ENCODE results near the gene MOCS3.

The MOCS3 gene

DNA sequence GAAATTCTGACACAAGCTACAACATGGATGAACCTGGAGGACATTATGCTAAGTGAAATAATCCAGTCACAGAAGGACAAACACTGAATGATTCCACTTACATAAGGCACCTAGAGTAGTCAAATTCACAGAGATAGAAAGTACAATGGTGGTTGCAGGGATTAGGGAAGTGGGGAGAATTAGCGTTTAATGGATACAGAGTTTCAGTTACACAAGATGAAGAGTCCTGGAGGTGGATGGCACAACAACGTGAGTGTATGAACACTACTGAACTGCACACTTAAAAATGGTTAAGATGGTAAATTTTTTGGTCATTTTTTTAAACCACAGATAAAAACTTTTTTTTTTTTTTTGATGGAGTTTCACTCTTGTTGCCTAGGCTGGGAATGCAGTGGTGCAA is 24.7 kb downstream of the MOCS3 start:
- DNase-seq = no peak

DNA sequence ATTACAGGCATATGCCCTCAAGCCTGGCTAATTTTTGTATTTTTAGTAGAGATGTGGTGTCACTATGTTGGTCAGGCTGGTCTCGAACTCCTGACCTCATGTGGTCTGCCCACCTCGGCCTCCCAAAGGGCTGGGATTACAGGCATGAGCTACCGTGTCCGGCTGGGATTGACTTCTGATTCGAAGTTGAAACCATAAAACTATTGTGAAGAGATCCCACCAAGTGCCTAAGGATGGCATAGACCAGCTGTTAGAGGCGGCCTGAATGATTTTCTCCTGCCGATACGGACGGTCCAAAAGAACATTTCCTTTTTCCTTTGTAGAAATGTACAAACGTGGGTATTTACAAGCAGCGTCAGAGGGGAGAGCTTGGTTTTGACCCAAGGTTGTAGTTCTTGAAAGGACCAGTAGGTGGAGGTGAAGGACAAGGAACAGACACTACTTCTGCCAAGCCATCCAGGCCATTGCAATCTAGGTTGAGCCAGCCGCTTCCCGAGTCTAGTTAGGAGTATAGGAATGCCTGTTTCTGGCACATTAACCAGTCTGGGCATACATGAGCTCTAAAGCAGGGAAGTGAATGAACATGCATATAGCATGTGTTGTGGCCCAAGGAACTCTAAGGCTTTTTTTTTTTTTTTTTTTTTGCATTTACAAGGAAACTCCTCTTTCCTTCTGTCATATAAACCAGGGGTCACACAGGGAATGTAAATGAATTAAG is 29.0 kb downstream of the MOCS3 start:
- peak; percentile 85 for DNase-seq

DNA sequence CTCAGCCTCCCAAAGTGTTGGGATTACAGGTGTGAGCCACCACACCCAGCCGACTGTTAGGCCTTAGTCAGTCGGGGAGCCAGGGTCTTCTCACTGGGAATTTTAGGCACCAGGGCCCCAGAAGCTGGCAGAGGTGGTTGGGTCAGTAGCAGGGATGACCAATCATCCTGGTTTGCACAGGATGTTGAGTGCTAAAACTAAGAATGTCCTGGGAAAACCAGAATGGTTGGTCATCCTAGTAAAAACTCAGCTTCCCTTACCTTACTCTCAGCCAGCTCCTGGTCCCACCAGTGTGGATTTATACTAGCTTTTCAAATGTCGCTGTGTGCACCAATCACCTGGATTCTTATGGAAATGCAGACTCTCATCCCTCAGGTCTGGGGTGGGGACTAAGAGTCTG is 32.5 kb downstream of the MOCS3 start:
- no peak for DNase-seq

- no peak for DNase-seq
Observed at GRCh38 chr20:50992336-50992732, 33.7 kb downstream of the MOCS3 start.

- peak; percentile 73 for DNase-seq
Observed at GRCh38 chr20:50992733-50993457, 34.3 kb downstream of the MOCS3 start.

DNA sequence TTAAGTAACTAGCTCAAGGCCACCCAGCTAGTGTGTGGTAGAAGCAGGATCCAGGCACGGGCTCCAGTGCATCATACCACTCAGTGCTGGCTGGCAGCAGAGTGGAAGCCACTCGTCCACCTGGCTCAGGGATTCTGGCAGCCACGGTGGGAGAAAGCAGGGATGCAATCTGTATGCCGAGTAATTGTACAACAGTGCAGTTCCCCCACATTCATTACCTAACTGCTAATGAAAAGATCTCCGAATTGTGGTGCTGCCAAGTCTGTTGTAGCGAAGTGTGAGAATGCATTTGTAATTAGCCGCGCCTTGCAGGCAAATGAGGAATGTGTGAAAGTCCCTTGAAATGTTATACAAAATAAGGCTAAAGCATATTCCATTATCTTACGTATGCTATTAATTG is 35.3 kb downstream of the MOCS3 start:
- no peak for DNase-seq

- DNase-seq = no peak
Observed at GRCh38 chr20:50995506-50995905, 36.9 kb downstream of the MOCS3 start.

DNA sequence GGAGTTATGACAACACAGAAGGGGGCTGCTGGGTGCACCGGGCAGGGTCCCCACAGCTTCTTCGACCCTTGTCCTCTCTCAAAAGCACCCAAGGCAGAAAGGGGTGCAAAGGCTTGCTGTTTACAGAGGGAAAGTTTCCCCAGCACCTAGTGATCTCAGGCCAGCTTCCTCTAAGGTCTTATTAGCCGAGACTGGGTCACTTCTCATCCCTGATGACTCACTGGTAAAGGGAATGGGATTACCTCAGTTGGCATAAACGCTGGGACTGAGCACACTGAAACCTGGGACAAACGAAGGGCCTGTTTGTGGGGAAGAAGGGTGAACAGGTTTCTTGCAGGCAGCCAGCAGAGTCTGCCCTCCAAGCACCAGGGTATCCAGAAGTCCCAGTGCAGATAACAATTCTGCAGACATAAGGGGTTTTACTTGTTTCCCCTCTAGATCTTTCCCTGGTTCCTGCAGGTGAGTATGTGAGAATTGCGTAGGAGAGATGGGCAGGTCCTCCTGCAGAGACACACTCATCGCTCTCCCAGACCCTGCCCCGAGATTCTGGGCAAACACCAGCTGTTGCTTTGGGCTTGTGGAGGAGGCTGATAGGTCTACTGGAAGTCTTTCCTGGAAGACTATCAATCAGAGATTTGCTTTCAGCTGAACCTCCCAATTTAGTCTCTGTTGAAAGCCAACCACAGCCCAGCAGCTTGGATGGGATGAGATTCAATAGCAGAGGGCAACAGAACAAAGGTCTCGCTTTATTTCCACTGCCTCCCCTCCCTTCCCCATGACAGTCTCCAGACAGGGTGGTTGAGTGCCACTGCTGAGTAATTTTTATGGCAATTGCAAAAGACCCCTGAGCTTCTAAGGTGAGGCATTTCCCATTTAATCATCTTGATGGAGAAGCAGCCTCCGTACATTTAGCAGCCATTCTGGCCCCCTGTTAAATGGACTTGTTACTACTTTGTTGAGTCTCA is 38.6 kb downstream of the MOCS3 start:
- no peak for DNase-seq

- no peak for DNase-seq
Observed at GRCh38 chr20:50999355-50999754, 40.7 kb downstream of the MOCS3 start.

DNA sequence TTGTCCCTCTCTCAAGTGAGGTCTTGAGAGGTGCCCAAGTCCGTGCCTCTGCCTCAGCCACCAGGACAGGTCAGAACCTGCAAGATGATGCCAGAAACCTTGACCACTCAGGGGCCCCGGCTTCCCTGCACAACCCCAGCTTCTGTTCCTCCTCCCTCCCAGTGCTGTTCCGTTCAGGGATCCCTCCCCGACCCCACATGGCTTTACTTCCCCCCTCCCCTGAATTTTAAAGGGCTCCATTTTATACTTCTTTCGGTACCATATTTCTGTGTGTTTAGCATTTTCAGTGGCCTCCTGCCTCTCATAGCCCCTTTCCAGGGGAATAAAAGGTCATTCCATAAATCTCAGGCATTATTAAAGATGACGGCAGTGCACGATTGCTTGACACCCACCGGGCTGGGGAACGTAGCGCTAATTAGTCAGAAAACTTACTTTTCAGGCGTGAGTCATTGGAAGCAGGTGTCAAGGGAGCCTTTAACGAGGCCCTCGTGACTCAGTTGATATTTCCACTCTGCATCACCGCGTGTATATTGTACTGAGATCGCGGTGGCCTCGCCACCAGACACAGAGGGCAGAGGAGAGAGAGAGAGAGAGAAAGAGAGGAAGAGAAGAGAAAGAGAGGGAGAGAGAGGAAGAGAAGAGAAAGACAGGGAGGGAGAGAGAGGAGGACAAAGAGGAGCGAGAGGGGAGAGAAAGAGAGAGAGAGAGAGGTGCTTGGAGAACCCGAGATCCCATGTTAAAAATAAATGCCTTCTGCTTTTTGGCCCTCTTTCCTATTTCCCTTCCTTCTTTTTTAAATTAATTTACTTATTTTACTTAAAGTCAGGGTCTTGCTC is 43.0 kb downstream of the MOCS3 start:
- DNase-seq = no peak

GRCh38 chr20:51002633-51003032 is 44.0 kb downstream of the MOCS3 start:
- DNase-seq = no peak

- no peak for DNase-seq
Observed at GRCh38 chr20:51003753-51004152, 45.1 kb downstream of the MOCS3 start.

DNA sequence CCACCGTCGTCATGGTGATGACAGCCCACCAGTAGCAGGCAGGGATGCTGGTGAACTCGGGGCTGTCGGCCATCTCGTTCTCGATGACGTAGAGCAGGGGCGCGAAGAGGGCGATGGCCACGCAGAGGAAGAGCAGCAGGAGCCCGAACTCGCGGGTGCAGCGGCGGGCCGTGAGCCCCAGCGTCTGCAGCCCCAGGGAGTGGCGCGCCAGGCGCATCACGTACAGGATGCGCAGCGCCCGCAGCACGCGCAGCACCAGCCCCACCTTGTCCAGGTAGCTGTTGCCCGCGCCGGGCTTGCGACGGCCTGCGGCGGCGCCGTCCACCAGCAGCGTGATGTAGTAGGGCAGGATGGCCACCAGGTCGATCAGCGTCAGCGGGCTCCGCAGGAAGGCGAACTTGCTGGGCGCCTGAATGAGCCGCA is 45.7 kb downstream of the MOCS3 start:
- no peak for DNase-seq

- no peak for DNase-seq
Observed at GRCh38 chr20:51004781-51005180, 46.2 kb downstream of the MOCS3 start.

- no peak for DNase-seq
Observed at GRCh38 chr20:51005214-51005613, 46.6 kb downstream of the MOCS3 start.

GRCh38 chr20:51008718-51009117 is 50.1 kb downstream of the MOCS3 start:
- DNase-seq = no peak

- DNase-seq = no peak
Observed at GRCh38 chr20:51009303-51010042, 50.9 kb downstream of the MOCS3 start.

DNA sequence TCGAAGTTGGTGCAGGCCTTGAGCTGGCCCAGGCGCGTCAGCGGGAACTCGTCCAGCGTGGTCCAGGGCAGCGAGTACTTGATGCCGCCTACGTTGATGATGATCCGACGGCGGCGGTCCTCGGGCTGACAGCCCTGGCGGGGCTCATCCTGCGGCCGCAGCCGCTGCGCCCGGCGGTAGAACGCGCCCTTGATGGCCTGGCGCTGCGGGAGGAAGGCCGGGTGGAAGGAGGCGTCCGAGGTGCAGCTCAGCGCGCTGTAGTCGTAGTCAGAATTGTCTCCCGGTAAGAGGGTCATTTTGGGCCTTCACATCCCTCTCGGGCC is 51.4 kb downstream of the MOCS3 start:
- DNase-seq = no peak

GRCh38 chr20:51010932-51011331 is 52.3 kb downstream of the MOCS3 start:
- DNase-seq = no peak

DNA sequence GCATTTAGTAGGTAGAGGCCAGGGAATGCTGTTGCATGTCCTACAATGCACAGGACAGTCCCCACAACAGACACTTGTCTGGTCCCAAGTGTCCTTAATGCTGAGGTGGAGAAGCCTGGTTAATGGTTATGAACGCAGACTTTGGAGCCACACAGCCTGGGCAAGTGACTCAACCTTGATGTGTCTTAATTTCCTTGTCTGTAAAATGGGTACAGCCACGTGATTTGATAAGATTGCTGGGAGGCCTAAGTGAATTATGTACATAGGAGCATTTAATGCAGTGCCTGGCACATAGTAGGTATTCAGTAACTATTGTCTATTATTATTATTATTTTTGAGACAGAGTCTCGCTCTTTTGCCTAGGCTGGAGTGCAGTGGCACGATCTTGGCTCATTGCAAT is 52.9 kb downstream of the MOCS3 start:
- no peak for DNase-seq

DNA sequence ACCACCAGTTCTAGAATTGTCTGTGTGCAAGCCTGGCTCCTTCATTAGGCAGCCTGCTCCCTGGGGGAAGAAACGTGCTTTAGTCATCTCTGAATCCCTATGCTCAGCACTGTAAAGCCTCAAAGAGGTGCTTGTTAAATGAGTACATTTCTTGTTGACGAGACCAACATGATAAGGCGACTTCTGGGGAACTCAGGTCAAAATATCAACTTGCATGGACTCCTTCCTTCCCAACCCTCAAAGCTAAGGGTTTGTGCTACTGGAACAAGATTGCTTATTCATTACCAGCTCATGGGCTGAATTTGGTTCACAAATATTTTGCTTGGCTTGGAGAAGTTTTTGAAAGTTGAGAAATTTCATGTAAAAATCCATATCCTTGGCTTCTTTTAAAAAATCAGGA is 53.7 kb downstream of the MOCS3 start:
- no peak for DNase-seq
